ENCODE data around the gene BAIAP2. TPM values are rescaled to one million over a fixed set of nuclear protein-coding genes. Genes with fewer than 3 reads are reported as not detected.
A peak's percentile ranks its signal among the peaks of the same experiment; 100 is the strongest.
"Not testable (repeated sequence)": the region's sequence is repeated elsewhere in the genome, so short reads cannot be mapped to it uniquely, and the experiment has no call there.

The BAIAP2 gene
- total RNA-seq, 2 donors from 2014 or later: 18.2 to 30.5 TPM

DNA sequence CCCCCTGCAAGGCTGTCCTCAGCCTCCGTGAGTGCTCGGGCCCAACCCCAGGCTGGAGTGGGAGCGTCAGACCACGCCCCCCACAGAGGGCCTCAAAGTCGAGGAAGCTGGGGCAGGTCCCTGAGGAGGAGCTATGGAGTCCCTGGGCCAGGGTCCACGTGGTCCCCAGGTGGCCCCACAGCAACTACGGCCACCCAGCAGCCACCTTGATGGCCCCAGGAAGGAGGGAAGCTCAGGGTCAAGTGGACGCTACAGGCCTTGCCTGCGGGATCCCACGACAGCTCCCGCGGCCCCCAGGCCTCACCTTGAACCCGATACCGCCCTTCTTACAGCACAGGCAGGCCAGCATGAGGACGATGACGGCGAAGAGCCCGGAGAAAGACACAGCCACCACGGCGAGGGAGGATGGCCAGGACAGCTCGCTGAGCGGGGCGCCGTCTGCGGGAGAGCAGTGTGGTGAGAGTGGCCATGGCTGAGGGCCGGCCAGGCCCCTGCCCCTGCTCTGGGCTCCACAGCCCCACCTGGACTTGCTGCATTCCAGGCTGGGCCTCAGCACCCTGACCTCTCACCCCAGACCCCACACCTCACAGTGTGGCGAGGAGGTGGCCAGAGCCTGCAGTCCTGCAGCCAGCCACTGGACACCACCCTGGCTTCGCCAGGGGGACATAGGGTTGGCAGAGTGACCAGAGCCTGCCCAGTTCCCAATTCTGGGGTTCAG lies 99.3 kb downstream of the BAIAP2 start:
- intact Hi-C loops (cut with DNase I): no loop called here

DNA sequence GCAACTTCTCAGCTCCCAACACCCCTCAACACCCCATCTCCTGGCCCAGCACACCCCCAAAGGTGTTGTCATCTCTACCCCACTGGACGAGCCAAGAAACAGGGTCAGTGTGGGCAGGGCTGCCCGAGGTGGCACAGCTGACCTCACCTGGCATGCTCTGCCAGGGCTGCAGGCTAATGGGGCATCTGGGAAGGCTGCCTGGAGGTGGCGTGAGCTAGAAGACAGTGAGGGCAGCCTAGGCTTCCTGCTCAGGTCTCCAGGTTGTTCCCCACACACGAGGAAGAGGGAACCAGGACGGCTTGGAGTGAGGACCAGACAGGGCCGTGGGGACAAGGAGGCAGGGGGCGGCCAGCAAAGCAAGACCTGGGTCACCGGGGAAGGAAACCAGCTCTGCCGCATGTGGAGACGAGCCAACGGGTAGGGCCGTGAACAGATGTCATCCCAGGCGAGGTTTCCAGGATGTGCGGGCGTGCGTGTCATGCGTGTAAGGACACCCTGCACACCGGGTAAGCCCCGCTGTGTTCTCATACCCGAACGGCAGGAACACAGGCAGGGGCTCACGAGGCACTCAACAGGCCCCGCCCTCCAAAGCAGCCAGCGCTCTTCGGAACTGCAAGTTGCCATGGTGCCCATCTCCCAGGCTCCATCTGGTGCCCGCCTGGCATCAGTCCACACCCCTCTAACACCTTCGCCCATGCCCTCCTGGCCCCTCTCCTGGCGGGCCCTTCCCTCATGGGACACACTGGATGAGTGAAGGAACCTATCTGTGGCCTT lies 100.7 kb downstream of the BAIAP2 start:
- intact Hi-C loops (cut with DNase I): no loop called here
- DNase-seq (ENCODE audit: low spot score): no peak

More for the DNA sequence above, 99.3 kb downstream of the BAIAP2 start:
- DNase-seq (ENCODE audit: low spot score): no peak

DNA sequence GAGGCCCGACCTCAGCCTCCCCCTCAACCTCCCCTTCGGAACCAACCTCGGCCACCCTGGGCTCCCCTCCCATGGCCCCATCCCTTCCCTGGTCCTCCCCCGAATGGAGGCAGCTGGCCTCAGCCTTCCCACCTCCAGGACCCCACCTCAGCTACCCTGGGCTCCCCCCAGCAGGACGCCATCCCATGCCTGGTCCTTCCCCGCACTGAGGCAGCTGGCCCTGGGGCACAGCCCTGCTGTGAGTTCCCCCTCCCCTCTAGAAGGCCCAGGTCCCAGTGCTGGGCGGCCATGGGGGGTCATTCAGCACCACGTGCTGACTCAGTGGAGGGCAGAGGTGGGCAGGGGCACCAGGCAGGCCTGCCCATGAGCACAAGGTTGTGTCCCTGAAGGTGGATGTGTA lies 101.4 kb downstream of the BAIAP2 start:
- intact Hi-C loops (cut with DNase I): no loop called here
- DNase-seq (ENCODE audit: low spot score): no peak

DNA sequence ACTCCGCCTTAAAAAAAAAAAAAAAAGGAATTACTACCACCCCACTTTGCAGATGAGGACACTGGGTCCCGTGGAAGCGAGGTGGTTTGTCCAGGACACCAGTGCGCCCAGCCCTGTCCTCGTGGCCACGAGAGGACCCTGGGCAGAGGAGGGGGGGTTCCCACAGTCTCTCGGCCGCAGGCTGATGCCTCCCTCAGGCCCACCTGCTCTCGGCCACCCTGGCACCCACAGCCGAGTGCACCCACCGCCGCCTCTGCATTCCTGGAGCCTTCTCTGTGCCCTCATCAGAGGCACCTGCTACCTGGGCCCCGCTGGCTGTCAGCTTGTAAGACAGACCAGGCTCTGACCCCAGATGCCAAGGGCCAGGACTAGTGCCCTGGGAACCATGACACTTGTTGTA lies 102.3 kb downstream of the BAIAP2 start:
- intact Hi-C loops (cut with DNase I): no loop called here

DNA sequence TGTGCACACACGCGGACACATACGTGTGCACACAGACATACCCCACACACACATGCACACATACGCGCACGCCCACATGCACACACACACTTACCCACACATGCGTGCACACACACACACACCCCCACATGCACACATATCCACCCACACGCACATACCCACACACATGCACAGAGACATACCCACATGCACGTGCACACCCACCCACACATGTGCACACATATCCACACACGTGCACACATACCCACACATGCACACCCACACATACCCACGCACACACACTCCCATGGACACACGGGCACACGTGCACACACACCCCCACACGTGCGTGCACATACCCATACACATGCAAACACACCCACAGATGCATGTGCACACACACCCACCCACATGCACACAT lies 103.1 kb downstream of the BAIAP2 start:
- intact Hi-C loops (cut with DNase I): no loop called here
- DNase-seq (ENCODE audit: low spot score): no peak

More for the DNA sequence above, 102.3 kb downstream of the BAIAP2 start:
- DNase-seq (ENCODE audit: low spot score): no peak

DNA sequence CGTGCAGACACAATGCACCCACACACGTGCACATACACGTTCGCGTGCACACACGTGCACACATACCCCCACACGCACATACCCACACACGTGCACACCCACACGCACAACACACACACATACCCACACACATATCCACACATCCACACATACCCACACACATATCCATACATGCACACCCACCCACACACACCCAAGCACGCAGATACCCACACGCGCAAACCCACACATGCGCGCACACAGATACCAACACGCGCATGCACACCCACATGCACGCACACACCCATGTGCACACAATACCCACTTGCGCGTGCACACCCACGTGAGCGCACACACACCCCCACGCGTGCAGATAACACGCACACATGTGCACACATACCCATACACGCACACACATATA lies 103.5 kb downstream of the BAIAP2 start:
- DNase-seq (ENCODE audit: low spot score): no peak
- intact Hi-C loops (cut with DNase I): no loop called here

DNA sequence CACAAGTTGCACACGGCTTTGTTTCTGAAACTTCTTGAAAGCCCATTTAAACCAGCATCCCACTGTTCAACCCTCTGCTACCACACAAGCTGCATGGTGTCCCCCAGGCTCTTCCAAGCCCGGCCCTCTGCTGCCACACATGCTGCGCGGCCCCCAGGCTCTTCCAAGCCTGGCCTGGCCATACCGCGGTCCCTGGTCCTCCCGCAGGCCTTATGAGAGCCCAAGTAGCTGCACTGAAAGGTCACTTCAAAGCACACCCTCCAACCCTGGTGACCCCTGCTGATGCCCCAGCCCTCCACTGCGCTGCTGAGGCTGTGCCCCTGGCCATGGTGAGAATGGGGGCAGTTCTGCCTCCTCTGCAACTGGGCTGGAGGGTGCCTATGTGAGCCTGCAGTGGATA lies 104.5 kb downstream of the BAIAP2 start:
- DNase-seq (ENCODE audit: low spot score): no peak
- intact Hi-C loops (cut with DNase I): no loop called here

DNA sequence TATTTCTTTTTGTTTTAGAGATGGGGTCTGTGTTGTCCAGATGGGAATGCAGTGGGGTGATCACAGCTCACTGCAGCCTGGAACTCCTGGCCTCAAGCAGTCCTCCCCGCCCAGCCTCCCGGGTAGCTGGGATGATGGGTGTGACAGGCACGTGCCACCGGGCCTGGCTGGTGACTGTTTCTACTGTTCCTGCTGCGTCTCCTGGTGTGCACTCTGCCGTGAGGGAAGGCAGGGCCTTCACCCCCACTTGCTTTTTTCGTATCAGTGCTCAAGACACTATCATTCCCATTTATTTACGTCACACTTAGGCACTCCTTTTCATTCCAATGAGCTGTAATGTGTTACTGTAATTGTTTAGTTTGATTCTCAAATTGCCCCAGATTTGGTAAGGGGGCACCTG lies 105.1 kb downstream of the BAIAP2 start:
- intact Hi-C loops (cut with DNase I): loop anchor here (5.0 to 10.0 kb wide), 2 partner anchors 102 to 105 kb away; no protein-coding TSS in a partner anchor
- no peak for DNase-seq (ENCODE audit: low spot score)

DNA sequence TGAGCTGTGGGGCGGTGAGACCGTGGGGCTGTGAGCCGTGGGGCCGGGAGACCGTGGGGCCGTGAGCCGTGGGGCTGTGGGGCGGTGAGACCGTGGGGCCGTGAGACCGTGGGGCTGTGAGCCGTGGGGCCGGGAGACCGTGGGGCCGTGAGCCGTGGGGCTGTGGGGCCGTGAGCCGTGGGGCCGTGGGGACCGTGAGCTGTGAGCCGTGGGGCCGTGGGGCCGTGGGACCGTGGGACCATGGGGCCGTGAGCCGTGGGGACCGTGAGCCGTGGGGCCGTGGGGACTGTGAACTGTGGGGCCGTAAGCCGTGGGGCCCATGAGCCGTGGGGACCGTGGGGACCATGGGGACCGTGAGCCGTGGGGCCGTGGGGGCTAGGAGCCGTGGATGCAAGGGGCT lies 105.7 kb downstream of the BAIAP2 start:
- no peak for DNase-seq (ENCODE audit: low spot score)
- intact Hi-C loops (cut with DNase I): loop anchor here (5.0 to 10.0 kb wide), 2 partner anchors 102 to 104 kb away; no protein-coding TSS in a partner anchor

DNA sequence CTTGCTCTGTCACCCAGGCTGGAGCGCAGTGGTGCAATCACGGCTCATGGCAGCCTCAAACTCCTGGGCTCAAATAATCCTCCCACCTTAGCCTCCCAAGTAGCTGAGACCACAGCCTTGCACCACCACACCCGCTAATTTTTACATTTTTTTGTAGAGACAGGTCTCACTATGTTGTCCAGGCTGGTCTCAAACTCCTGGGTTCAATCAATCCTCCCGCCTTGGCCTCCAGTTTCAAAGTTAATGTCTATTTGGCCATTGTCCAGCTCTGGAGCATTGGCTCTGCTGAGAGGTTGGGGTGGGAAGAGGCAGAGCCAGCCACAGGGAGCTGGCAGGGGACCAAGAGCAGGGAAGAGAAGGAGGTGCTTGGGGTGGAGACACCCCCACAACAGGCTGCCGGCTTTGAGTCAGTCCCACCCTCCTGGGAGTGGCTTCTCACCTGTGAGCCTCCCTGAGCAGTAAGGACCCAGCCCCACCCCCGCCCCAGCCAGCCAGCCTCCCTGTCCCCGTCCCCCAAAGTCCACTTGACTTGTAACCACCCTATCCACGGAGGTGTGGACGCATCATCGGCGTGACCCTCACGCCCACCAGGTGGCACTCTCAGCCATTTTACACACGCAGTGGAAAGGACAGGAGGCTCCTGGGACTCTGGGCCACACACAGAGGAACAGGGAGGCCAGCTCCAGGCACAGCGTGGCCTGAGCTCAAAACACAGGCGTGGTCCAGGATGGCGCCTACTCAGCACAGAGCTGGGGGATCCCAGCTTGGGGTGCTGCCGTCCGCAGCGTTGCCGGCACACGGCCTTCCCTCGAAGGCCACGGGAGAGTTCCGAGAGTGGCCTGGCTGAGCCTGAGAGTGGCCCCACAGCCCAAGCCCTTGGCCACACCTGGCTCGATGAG lies 107.6 kb downstream of the BAIAP2 start:
- DNase-seq (ENCODE audit: low spot score): peak; percentile 93
- intact Hi-C loops (cut with DNase I): loop anchor here (5.0 to 10.0 kb wide), 2 partner anchors 100 to 102 kb away; no protein-coding TSS in a partner anchor

DNA sequence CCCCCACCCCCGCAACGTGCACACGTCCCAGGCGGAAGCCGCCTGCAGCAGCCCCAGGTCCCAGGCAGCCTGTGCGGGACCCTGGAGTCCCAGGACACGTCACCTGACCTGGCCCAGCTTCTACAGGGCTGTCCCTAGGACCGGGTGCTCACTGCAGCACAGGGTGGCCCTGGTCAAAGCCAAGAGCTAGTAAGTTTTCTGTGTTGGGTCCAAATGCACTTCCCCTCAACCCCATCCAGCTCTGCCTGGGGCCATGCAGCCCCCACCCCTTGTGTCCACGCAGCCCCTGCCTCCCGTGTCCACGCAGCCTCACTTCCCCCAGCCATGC lies 108.2 kb downstream of the BAIAP2 start:
- intact Hi-C loops (cut with DNase I): loop anchor here (5.0 to 10.0 kb wide), 2 partner anchors 99 to 102 kb away; no protein-coding TSS in a partner anchor
- no peak for DNase-seq (ENCODE audit: low spot score)

DNA sequence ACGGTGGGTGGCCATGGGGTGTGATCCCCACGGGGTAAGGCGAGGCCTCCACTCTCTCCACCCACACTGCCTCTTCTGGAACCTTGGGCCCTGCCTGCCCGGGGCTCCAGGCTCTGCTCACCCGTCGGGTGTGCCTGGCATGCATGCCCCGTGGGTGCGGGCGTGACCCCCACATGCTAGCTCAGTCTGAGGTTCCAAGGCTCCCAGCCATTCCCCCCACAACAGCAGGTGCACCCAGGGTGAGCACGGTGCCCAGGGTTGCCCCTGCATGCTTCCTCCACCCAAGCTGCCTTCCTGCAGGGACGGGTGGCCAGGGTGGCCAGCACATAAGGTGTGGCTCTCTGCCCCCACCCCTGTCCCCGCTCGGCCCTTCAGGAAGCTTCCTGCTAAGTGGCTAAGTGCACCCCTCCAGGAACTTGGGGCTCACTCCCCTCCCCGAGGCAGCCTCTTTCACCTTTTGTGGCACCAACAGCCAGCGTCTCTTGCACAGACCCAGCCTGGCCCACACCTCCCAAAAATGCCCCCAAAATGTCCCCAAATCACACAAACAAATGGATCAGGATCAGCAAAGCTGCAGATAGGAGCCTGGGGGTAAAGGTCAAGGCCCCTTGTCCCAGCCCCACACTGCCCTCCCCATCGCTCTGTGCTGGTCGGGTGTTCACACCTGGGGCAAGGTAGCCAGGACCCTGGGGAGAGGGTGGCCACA lies 108.9 kb downstream of the BAIAP2 start:
- intact Hi-C loops (cut with DNase I): loop anchor here (5.0 to 10.0 kb wide), 2 partner anchors 98 to 101 kb away; no protein-coding TSS in a partner anchor
- no peak for DNase-seq (ENCODE audit: low spot score)

DNA sequence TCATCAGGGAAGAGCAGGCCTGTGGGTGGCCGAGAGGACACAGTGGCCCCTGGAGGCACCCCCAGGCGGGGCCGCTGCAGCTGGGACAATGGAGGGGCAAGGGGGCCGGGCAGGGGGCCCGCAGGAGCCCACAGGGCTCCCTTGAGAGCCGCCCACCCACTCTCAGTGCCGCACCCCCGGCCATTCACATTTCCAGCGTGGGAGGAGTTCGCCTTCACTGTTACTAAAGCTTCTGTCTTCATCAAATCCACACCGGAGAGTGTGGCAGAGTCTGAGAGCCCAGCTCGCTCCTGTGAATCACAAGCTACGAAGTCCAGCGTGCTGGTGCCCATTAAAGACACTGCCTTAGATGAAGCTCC lies 109.5 kb downstream of the BAIAP2 start:
- intact Hi-C loops (cut with DNase I): loop anchor here (5.0 to 10.0 kb wide), 2 partner anchors 98 to 100 kb away; no protein-coding TSS in a partner anchor
- no peak for DNase-seq (ENCODE audit: low spot score)

DNA sequence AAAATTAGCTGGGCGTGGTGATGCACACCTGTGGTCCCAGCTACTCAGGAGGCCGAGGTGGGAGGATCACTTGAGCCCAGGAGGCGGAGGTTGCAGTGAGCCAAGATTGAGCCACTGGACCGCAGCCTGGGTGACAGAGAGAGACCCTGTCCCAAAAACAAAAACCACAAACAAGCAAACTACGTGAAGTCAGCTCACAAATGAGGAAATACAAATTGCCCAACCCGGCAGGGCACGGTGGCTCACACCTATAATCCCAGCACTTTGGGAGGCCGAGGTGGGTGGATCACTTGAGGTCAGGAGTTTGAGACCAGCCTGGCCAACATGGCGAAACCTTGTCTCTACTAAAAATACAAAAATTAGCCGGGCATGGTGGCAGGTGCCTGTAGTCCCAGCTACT lies 111.3 kb downstream of the BAIAP2 start:
- not testable (repeated sequence) for DNase-seq (ENCODE audit: low spot score)
- intact Hi-C loops (cut with DNase I): loop anchor here in 1 of 2 donors (10.0 kb wide), 1 partner anchor 99 kb away; no protein-coding TSS in a partner anchor

DNA sequence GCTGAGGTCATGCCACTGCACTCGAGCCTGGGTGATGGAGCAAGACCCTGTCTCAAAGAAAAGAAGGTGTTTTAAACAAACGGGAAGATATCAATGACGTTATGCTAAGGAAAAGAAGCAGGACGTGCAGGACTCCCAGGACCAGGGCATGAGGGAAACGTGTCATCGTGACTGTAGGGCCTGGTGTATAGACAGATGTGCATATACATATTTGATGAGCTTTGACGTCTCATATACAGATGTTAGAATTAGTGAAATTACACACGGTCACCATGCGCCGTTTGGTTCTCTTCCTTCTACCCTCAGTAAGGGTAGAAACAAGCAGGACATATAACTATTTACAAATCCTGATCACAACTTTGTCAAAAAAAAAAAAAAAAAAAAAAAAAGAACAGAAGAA lies 112.8 kb downstream of the BAIAP2 start:
- no peak for DNase-seq (ENCODE audit: low spot score)
- intact Hi-C loops (cut with DNase I): loop anchor here in 1 of 2 donors (10.0 kb wide), 1 partner anchor 97 kb away; no protein-coding TSS in a partner anchor

DNA sequence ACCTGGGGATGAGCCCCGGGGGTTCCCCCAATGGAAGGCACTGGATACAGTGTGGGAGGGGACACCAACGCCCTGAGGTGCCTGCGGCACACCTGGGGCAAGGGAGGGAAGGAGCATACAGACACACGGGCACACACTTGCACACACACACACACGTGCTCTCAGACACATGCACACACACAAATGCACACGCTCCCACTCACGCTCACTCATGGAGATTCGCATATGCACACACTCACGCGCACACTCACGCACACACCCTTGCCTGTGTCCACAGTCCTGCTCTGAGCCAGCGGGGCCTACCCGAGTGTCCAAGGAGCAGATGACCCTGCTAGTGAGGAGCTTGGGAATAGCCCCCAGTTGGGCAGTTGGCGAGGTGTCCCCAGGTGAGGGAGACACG lies 113.6 kb downstream of the BAIAP2 start:
- intact Hi-C loops (cut with DNase I): loop anchor here in 1 of 2 donors (10.0 kb wide), 1 partner anchor 96 kb away; no protein-coding TSS in a partner anchor
- no peak for DNase-seq (ENCODE audit: low spot score)

DNA sequence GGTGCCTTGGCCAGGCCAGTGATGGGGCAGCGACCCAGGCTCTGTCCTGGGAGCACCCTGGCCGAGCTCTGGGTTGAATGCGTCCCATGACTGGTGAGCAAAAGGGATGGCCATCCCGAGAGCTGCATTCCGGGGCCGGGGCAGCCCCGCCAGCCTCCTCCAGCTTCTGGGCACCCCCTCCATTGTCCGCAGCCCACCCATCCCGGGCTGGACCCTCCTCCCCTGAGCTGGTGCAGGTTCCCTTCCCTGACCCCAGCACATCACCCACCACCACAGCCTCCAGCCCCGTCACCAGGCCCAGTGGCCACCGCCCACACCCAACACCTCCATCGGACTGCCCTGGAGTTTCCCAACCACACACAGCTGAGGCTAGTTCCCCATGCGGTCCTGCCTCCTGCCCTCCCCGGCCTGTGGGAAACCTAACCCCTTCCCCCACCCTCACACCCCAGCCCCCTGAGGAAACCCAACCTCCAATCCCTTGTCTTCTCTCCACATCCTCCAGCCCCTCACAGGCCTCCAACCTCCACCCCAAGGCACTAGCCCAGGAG lies 114.1 kb downstream of the BAIAP2 start:
- intact Hi-C loops (cut with DNase I): loop anchor here in 1 of 2 donors (10.0 kb wide), 1 partner anchor 96 kb away; no protein-coding TSS in a partner anchor

DNA sequence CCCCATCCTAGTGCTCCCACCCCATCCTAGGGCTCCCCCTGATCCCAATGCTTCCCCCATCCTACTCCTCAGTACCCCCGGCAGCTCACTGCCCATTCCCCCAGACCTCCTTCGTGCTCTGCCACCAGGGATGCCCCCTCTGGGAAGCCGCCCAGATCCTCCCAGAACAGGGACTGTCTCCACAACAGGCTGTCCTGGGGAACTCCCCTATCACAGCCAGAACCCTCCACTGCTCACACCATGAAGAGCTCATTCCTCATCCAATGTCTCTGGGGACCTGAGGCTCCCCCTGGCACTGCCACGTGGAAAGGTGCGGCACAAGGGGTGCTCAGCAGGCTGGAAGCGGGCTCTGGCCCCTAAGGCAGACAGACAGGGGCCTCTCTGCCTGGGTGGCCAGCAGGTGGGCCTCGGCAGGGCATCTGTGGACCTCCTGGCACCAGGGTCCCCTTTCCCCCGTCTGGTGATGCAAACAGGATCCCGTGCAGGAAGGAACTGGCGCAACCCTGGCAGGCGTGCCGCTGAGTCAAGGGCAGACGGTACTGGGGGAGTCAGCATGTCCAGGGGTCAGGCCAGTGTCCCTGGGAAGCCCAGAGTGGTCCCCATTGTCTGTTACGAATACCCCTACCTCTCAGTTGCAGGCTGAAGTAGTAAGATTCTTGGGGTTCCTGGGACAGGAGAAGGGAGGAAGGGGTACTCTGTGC lies 115.6 kb downstream of the BAIAP2 start:
- peak; percentile 91 for DNase-seq (ENCODE audit: low spot score)
- intact Hi-C loops (cut with DNase I): no loop called here

More for the DNA sequence above, 114.1 kb downstream of the BAIAP2 start:
- no peak for DNase-seq (ENCODE audit: low spot score)
